ENCODE measurements around the gene FOXK2. TPM values are rescaled to one million over a fixed set of nuclear protein-coding genes. Genes with fewer than 3 reads are reported as not detected.
"Not testable (repeated sequence)": the region's sequence is repeated elsewhere in the genome, so short reads cannot be mapped to it uniquely, and the experiment has no call there.

The FOXK2 gene
- total and polyA plus RNA-seq, 2 donors from 2014 or later, result 13.5 to 37.9 TPM

GRCh38 chr17:82536512-82537201 is 17.1 kb downstream of the FOXK2 start:
- TF ChIP-seq CTCF (IDR thresholded peaks at IDR 0.05; ENCODE audit: borderline replicate concordance, extremely low read depth, insufficient read depth), result no peak
- peaks cover 5 to 18% (median 7%) of the 10 kb centered on the region in 3 donors for H3K4me1 ChIP-seq (ENCODE audit: control insufficient read depth in 2 of 3, insufficient read depth in 2 of 3, low read depth in 1 of 3, low read length in 3 of 3)
- DNase-seq (peak in 1 of 5 donors; percentile 60), FAIRE-seq (no peak)
- H3K27ac ChIP-seq (ENCODE audit: low read depth in 2 of 2, low read length in 2 of 2), result peak overlapping the region; percentile 89 to 98
- no peaks in the 10 kb centered on the region for H3K27me3 ChIP-seq (ENCODE audit: control insufficient read depth, insufficient read depth, low read length)
- H3K9ac ChIP-seq (ENCODE audit: low read length in 3 of 3), result peak overlapping the region in 2 of 3 donors; percentile 67 to 74
- H3K36me3 ChIP-seq (ENCODE audit: control insufficient read depth in 2 of 3, insufficient read depth in 3 of 3, low read length in 3 of 3), result no peaks in the 10 kb centered on the region
- peak overlapping the region in 2 of 3 donors; percentile 24 to 31 for H3K4me3 ChIP-seq (ENCODE audit: low read length in 3 of 3)
- H3K9me3 ChIP-seq (ENCODE audit: control insufficient read depth in 2 of 3, insufficient read depth in 1 of 3, low read length in 3 of 3), result no peaks in the 10 kb centered on the region
- intact Hi-C loops (cut with DNase I), result no loop called here

- H3K9me3 ChIP-seq (ENCODE audit: control insufficient read depth in 2 of 3, insufficient read depth in 1 of 3, low read length in 3 of 3); FAIRE-seq; H3K36me3 ChIP-seq (ENCODE audit: control insufficient read depth in 2 of 3, insufficient read depth in 3 of 3, low read length in 3 of 3); H3K27me3 ChIP-seq (ENCODE audit: control insufficient read depth, insufficient read depth, low read length); intact Hi-C loops (cut with DNase I); H3K4me3 ChIP-seq (ENCODE audit: low read length in 3 of 3); DNase-seq: not testable (repeated sequence)
- H3K27ac ChIP-seq (ENCODE audit: low read depth in 2 of 2, low read length in 2 of 2), result peak overlapping the region; percentile 89 to 98
- H3K9ac ChIP-seq (ENCODE audit: low read length in 3 of 3), result peak overlapping the region in 1 of 3 donors; percentile 74
- H3K4me1 ChIP-seq (ENCODE audit: control insufficient read depth in 2 of 3, insufficient read depth in 2 of 3, low read depth in 1 of 3, low read length in 3 of 3), result peaks cover 5 to 18% (median 7%) of the 10 kb centered on the region in 3 donors
These were observed 17.7 kb downstream of the FOXK2 start for GRCh38 chr17:82537228-82537627.

GRCh38 chr17:82539076-82539475 is 19.5 kb downstream of the FOXK2 start:
- intact Hi-C loops (cut with DNase I), result not testable (repeated sequence)

GRCh38 chr17:82542439-82542838 is 22.9 kb downstream of the FOXK2 start:
- intact Hi-C loops (cut with DNase I), result no loop called here
- no peak for TF ChIP-seq CTCF (IDR thresholded peaks at IDR 0.05; ENCODE audit: borderline replicate concordance, extremely low read depth, insufficient read depth)
- DNase-seq (no peak), FAIRE-seq (no peak)
- no peak overlapping the region for H3K4me3 ChIP-seq (ENCODE audit: low read length in 3 of 3)
- H3K27me3 ChIP-seq (ENCODE audit: control insufficient read depth, insufficient read depth, low read length), result no peaks in the 10 kb centered on the region
- no peaks in the 10 kb centered on the region for H3K36me3 ChIP-seq (ENCODE audit: control insufficient read depth in 2 of 3, insufficient read depth in 3 of 3, low read length in 3 of 3)
- no peak overlapping the region for H3K27ac ChIP-seq (ENCODE audit: low read depth in 2 of 2, low read length in 2 of 2)
- H3K9ac ChIP-seq (ENCODE audit: low read length in 3 of 3), result no peak overlapping the region
- no peaks in the 10 kb centered on the region for H3K9me3 ChIP-seq (ENCODE audit: control insufficient read depth in 2 of 3, insufficient read depth in 1 of 3, low read length in 3 of 3)
- H3K4me1 ChIP-seq (ENCODE audit: control insufficient read depth in 2 of 3, insufficient read depth in 2 of 3, low read depth in 1 of 3, low read length in 3 of 3), result peaks cover 0 to 9% (median 3%) of the 10 kb centered on the region in 3 donors

More at GRCh38 chr17:82539076-82539475, 19.5 kb downstream of the FOXK2 start:
- H3K9ac ChIP-seq (ENCODE audit: low read length in 3 of 3); FAIRE-seq; H3K27ac ChIP-seq (ENCODE audit: low read depth in 2 of 2, low read length in 2 of 2); H3K27me3 ChIP-seq (ENCODE audit: control insufficient read depth, insufficient read depth, low read length); H3K4me3 ChIP-seq (ENCODE audit: low read length in 3 of 3); H3K36me3 ChIP-seq (ENCODE audit: control insufficient read depth in 2 of 3, insufficient read depth in 3 of 3, low read length in 3 of 3); H3K9me3 ChIP-seq (ENCODE audit: control insufficient read depth in 2 of 3, insufficient read depth in 1 of 3, low read length in 3 of 3); DNase-seq: not testable (repeated sequence)
- peaks cover 5 to 18% (median 7%) of the 10 kb centered on the region in 3 donors for H3K4me1 ChIP-seq (ENCODE audit: control insufficient read depth in 2 of 3, insufficient read depth in 2 of 3, low read depth in 1 of 3, low read length in 3 of 3)
